ENCODE data around the gene FAM171A2.
A peak's percentile ranks its signal among the peaks of the same experiment; 100 is the strongest.
"Not testable (repeated sequence)": the region's sequence is repeated elsewhere in the genome, so short reads cannot be mapped to it uniquely, and the experiment has no call there.

FAM171A2 gene

GRCh38 chr17:44383363-44383762 lies 19.7 kb upstream of the FAM171A2 start:
- no peak for DNase-seq

GRCh38 chr17:44382917-44383316 lies 19.3 kb upstream of the FAM171A2 start:
- DNase-seq, result no peak

DNA sequence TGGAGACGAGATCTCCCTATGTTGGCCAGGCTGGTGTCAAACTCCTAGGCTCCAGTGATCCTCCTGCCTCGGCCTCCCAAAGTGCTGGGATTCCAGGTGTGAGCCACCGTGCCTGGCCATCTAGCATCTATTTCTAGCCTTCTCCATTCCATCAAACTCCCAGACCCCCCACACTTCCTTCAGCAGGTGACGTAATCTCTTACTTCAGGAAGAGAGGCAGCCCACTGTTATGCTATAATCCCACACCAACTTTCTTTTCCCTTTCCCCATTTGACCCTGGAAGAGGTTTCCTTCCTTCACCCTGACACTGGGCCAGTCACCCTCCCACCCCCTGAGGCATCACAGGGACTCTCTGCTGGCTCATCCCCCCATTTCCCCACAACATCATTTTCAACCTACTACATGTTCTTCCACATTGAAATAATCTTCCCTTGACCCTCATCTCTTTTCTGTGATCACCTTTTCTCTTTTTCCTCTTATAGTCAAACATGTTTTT lies 18.2 kb upstream of the FAM171A2 start:
- DNase-seq, result no peak

DNA sequence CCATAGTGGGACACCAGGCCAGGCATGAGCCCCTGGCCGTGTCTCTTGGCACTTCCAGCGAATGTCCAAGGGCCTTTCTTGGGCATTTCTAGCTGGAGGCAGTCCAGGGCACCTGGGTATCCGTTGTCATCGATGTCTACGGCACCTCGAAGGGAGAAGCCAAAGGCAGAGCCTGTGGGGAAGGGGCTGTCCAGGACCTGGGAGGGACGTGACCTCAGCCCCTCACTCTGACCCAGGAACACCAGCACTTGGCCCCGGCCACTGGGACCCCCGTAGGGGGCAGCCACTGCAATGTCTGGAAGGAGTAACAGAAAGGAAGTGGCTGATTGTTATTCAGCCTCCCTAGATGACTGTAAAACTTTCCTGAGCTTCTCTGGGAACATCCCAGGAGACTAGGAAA lies 17.1 kb upstream of the FAM171A2 start:
- DNase-seq, result no peak

DNA sequence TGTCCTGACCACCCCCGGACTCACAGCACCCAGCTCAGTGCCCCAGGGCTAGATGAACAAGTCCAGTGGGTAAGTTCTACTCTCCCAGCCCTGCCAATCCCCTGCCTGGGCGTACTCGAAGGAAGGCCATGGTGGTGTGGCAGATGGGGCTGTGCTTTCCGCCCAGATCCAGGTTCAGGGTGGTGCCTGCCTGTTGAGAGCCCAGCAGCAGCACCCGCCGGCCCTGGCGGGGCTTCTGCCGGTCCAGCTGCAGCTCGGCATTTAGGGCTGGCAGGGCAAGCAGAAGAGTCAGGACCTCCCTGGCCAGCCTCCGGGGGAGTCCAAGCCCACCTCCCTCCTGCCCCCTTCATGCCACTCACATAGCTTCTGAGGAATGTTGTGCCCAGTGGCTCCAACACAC lies 16.2 kb upstream of the FAM171A2 start:
- no peak for DNase-seq

DNA sequence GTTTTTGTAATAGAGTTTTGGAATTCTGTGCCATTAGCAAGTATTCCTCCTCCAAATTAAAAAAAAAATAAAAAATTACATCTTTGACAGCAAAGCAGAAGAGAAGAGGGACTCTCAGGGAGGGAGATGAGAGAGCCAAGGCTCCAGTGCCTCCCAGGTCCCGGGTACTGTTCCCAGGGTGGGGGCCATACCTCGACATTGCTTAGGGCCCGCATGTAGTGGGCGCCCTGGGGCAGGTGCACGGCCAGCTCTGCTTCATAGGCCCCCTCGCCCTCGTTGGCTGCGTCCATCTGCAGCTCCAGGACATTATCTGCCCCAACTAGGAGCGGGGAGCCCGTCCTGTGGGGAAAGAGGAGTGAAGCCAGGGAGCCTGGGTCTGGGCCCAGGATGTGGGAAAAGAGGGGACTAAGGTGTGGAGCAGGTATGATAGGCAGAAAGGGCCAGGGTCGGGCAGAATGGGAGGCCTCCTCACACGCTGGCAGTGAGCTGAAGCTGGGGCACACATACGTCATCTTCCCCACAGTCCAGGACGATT lies 14.6 kb upstream of the FAM171A2 start:
- DNase-seq, result no peak

DNA sequence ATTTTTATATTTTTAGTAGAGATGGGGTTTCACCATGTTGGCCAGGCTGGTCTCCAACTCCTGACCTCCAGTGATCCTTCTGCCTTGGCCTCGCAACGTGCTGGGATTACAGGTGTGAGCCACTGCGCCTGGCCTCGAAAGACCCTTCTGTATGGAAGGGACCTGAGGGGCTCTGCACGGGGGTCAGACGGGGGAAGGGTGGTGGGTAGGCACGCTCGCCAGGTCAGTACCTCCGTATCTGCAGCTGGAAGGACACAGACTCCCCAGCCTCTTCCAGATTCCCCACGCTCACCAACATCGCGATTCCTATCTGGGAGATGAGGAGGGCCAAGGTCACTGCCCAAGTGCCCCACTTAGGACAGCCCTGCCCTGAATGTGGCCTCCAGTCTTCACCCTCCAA lies 13.1 kb upstream of the FAM171A2 start:
- no peak for DNase-seq

GRCh38 chr17:44376124-44376523 lies 12.5 kb upstream of the FAM171A2 start:
- no peak for DNase-seq

DNA sequence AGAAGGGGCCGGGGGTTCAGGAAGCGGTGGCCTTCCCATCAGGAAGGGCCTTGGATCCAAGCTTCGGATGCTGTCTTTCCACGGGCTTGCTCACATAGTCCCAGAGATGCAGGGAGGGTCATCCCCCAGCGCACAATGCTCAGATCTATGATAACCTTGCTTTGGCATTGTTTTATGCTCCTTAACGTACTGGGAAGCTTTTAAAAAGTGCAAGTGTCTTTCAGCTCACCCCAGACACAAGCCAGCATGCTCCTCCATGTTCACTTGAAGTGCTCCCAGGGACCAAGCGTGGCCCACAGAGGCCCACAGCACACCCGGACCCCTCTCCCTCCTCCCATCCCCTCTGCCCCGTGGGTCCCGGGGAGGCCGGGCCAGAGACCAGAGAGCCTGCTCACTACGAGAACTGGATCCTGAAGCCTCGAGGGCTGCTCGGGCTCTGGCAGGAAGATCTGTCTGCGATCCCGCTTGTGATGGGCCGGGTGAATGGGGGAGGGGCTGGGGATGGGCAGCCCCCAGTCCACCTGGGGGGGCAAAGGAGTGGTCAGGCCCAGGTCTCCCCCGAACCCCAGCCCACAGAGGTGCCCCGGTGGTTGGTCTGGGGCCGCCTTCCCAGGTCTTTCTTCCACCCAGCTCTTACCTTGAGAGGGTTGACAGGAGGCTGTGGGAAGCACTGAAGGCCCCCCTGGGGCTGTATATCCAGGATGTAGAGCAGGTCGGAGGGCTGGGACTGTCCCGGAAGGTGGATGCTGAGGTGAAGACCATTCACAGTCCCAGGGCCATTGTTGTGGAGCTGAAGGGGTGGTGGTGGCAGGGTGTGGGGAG lies 11.8 kb upstream of the FAM171A2 start:
- DNase-seq, result no peak

DNA sequence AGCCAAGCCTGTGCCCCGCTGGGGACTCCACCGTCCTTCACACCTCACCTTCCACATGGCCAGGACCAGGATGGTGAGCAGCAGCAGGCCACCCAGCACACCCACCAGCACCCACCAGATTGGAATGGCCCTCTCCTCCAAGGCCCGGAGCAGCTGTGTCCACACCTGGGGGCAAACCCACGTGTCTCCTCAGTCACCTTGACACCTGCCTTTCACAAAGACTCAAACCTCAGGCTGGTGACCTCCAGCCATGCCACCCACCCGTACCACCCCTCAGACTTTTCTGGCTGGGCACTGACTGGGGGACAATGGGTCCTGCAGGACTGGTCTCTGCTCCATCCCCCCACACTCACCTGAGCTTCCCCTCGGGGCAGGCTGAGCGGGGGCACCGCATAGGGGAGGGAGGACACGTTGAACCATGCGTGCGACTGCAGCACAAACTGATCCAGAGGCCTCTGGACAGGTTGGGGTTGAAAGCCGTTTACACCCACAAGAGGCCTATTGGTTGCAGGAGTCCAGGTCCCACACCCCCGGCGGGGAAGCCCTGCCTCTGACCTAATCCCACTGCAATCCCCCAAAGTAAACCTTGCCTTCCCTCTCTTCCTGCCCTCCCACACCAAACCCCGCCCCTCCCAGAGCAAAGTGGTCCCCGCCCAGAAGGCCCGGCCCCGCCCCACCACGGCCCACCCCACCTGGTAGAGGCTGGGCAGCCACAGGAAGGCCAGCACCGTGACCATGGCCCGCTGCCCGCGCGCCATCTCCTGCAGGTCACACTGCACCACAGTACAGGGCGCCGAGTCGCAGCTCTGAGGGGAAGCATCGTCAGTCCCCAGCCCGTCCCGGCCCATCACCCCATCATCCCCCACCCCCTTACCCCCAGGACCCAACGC lies 10.9 kb upstream of the FAM171A2 start:
- no peak for DNase-seq

DNA sequence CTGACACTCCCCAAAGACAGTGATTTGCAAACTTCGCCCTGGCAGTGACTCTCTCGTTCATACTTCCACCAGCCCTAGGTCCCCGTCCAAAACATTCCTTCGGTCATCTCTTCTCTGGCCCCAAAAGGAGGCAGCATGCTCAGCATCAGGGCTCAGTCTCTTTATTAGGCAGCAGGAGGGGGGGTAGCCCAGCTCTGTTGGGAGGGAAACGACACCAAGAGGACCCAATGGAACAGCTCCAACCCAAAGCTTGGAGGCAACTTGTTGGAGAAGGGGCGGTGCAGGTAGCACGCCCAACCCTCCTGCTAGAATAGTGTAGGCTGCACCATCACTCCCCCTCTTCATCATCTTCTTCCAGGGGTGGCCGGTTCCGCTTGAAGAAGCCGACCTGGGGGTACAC lies 8.4 kb upstream of the FAM171A2 start:
- no peak for DNase-seq

GRCh38 chr17:44369414-44370023 lies 5.9 kb upstream of the FAM171A2 start:
- not testable (repeated sequence) for DNase-seq

- DNase-seq, result not testable (repeated sequence)
Measured at GRCh38 chr17:44368391-44369243, 5.0 kb upstream of the FAM171A2 start.

- no peak for DNase-seq
Measured at GRCh38 chr17:44367231-44367979, 3.8 kb upstream of the FAM171A2 start.

DNA sequence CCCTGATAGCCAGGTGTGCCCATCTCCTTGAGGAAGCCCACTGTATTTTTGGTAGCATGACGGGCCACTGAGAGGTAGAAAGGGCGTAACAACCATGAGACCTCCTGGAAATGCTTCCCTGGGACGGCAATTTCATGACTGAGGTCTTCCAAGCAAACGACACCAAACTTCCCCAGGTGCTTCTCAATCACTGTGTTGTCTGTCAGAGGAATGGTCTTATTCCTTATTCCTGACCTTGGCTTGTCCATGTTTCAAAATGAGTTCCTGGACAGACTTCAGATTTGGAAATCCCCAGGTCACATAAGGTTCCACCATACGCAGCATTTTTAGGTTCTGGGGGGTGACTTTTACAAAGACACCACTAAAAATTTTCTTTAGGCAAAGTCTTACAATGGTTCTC lies 1.4 kb upstream of the FAM171A2 start:
- not testable (repeated sequence) for DNase-seq

- peak; percentile 49 for DNase-seq
Measured at GRCh38 chr17:44362949-44363612, 572 bp downstream of the FAM171A2 start.

- no peak for DNase-seq
Measured at GRCh38 chr17:44362459-44362948, 1.1 kb downstream of the FAM171A2 start.

GRCh38 chr17:44361292-44362260 lies 2.1 kb downstream of the FAM171A2 start:
- DNase-seq, result peak; percentile 25

DNA sequence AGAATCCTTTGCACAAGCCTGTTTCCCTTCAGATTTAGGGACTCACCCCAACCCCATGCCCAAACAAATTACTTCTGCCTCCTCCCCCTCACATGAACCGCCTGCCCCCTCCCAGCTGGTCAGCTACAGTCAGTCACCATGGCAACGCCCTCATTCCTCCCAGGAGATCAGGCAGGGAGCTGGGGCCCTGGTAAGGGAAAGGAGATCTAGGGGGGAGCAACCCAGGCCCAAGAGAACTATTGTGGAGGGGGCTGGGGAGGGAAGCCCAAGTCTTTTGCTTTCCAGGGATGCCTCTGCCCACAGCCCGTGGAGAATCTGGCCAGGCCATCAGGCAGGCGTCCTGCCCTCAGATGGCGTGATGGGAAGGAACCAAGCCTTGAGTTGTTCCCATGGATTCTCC lies 2.8 kb downstream of the FAM171A2 start:
- DNase-seq, result no peak

Measured in NCI-H345 (cell line).